GM21786 (cell line): ENCODE measurements around the gene LRRK2.
"Not testable (repeated sequence)": the region's sequence is repeated elsewhere in the genome, so short reads cannot be mapped to it uniquely, and the experiment has no call there.

Experiments
- ATAC-seq: cut with Tn5 transposase; IDR thresholded peaks from one replicate; pipeline ENCODE4 v1.9.1; 2021; ENCODE audit not compliant: unreplicated experiment

LRRK2 gene

GRCh38 chr12:40312982-40313576 is 88.3 kb downstream of the LRRK2 start:
- no peak for ATAC-seq

- ATAC-seq: peak; percentile 69
These were observed 89.1 kb downstream of the LRRK2 start for GRCh38 chr12:40313928-40314327.

GRCh38 chr12:40314927-40315326 is 90.1 kb downstream of the LRRK2 start:
- ATAC-seq: no peak

GRCh38 chr12:40315375-40315774 is 90.6 kb downstream of the LRRK2 start:
- ATAC-seq: no peak

GRCh38 chr12:40324261-40324660 is 99.5 kb downstream of the LRRK2 start:
- ATAC-seq: no peak

- peak; percentile 79 for ATAC-seq
These were observed 100.7 kb downstream of the LRRK2 start for GRCh38 chr12:40325349-40325960.

GRCh38 chr12:40327535-40327934 is 102.7 kb downstream of the LRRK2 start:
- no peak for ATAC-seq

- ATAC-seq: no peak
These were observed 105.4 kb downstream of the LRRK2 start for GRCh38 chr12:40330180-40330579.

GRCh38 chr12:40331886-40332285 is 107.1 kb downstream of the LRRK2 start:
- ATAC-seq: no peak

GRCh38 chr12:40335991-40336390 is 111.2 kb downstream of the LRRK2 start:
- ATAC-seq: no peak

GRCh38 chr12:40336573-40337199 is 111.9 kb downstream of the LRRK2 start:
- peak; percentile 57 for ATAC-seq

GRCh38 chr12:40338071-40338470 is 113.3 kb downstream of the LRRK2 start:
- no peak for ATAC-seq

GRCh38 chr12:40338621-40339020 is 113.8 kb downstream of the LRRK2 start:
- ATAC-seq: no peak

- ATAC-seq: peak; percentile 56
These were observed 117.2 kb downstream of the LRRK2 start for GRCh38 chr12:40342010-40342409.

- no peak for ATAC-seq
These were observed 118.3 kb downstream of the LRRK2 start for GRCh38 chr12:40343124-40343523.

- ATAC-seq: no peak
These were observed 119.5 kb downstream of the LRRK2 start for GRCh38 chr12:40344312-40344711.

GRCh38 chr12:40351976-40352375 is 127.2 kb downstream of the LRRK2 start:
- ATAC-seq: no peak

GRCh38 chr12:40375076-40375475 is 150.3 kb downstream of the LRRK2 start:
- ATAC-seq: no peak

GRCh38 chr12:40376533-40377267 is 151.9 kb downstream of the LRRK2 start:
- ATAC-seq: peak; percentile 52

- no peak for ATAC-seq
These were observed 153.9 kb downstream of the LRRK2 start for GRCh38 chr12:40378691-40379090.

GRCh38 chr12:40382217-40382616 is 157.4 kb downstream of the LRRK2 start:
- no peak for ATAC-seq

- not testable (repeated sequence) for ATAC-seq
These were observed 162.5 kb downstream of the LRRK2 start for GRCh38 chr12:40387279-40387678.
